ENCODE data around the gene KLHL26.
"Not testable (repeated sequence)": the region's sequence is repeated elsewhere in the genome, so short reads cannot be mapped to it uniquely, and the experiment has no call there.

The KLHL26 gene

GRCh38 chr19:18600692-18601397 is 36.0 kb upstream of the KLHL26 start:
- not testable (repeated sequence) for DNase-seq (ENCODE audit: extremely low read depth in 1 of 2, low read depth in 1 of 2)

DNA sequence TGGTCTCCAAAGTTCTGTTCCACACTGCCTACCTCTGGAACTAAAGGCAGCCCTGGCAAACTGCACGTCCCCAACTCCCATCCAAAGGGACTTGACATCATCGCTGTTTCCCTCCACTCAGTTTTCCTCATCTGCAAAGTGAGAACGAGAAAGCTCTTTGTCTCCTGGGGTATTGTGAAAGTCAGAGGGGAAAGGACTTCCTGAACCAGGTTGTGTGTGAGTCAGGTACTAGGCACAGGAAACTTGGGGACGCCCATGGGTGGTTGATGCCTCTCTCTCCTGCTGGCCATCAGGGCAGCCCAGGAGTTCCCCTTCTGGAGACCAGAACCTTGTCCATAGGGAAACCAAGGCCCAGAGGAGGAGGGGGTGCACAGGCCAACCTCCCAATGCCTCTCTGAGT is 35.0 kb upstream of the KLHL26 start:
- no peak for DNase-seq (ENCODE audit: extremely low read depth in 1 of 2, low read depth in 1 of 2)

DNA sequence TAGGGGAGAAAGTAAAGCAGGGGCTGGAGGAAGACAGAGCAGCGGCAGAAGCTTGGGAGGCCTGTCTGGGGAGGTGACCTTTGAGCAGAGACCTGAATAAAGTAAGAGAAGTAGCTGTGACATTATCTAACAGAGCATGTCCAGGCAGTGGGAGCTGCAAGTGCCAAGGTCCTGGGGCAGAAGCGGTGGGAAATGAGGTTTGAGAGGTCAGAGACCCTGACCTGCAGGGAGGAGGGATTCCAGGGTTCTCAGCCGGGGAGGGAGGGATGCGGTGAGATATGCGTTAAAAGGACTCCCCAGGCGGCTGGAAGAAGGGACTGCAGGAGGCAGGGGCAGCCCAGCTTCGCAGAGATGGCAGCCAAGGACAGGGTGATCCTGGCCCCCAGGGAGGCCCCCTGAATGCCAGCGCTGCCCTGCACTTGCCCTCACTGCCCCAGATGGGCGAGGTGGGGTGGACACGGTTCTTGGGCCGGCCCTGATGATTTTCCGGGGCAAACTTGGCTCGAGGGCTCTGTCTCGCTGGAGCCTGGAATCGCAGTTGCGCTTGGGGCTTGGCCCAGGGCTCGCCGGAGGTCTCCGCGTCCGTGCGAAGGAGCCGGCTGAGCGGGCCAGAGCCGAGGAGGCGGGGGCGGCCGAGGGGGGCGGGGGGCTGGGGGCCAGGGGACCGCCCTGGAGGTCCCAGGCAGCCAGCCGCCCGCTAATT is 33.4 kb upstream of the KLHL26 start:
- no peak for DNase-seq (ENCODE audit: extremely low read depth in 1 of 2, low read depth in 1 of 2)

DNA sequence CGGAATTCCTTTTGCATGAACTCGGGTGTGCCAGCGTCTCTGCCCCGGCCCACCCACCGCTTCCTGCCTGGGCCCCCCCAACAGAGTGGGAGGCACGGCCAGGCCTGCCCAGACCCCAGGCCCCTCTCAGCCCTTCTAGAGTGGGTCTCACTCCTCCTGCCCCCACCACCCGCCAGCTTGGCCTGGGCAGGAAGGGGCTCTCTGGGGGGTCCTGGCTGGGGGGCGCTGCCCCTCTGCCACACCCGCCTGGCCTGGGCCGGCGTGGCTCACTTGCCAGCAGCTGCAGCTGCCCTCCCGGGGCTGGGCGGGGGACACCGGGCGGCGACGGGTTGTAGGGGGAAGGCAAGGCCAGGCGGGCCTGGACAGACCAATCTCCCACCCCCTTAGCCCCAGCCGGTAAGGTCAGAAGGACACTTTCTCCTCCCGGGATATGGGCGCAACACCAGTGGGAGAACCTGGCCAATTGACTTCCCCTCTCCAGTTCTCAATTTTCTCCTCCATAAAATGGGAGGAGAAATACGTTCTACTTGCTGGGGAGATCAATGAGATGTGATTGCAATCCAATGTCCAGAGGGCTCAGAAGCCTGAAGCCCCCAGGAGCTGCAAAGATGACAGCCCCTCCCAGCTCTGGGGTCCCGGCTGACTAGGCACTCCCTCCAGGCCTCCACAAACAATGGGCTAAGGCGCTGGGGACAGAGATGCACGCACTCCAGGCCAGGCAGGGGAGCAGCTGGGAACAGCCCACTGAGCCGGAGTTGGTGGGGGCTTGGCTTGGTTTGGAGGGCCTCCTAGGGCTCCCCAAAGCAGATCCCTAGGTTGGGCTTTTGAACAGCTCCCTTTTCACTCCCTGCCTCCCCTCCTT is 32.6 kb upstream of the KLHL26 start:
- DNase-seq (ENCODE audit: extremely low read depth in 1 of 2, low read depth in 1 of 2), result no peak

DNA sequence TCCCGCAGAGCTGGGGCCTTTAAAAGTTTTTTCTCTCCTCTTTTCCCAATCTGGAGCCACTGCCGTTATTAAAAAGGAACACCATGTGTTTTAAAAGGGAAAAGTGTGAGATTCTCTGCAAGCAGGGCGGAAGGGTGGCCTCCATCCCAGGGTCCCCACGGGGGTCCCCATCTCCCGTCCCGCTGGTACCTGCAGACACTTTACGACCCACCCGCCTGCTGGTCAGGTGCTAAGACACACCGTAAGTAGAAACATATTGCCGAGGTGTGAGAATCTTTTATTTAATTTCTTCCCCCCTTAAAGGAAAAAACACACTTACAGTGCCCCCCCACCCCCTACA is 32.0 kb upstream of the KLHL26 start:
- DNase-seq (ENCODE audit: extremely low read depth in 1 of 2, low read depth in 1 of 2), result no peak

- no peak for DNase-seq (ENCODE audit: extremely low read depth in 1 of 2, low read depth in 1 of 2)
These were observed 31.7 kb upstream of the KLHL26 start for GRCh38 chr19:18605196-18605545.

GRCh38 chr19:18605546-18606280 is 31.1 kb upstream of the KLHL26 start:
- no peak for DNase-seq (ENCODE audit: extremely low read depth in 1 of 2, low read depth in 1 of 2)

- DNase-seq (ENCODE audit: extremely low read depth in 1 of 2, low read depth in 1 of 2), result no peak
These were observed 30.3 kb upstream of the KLHL26 start, which contains the start of gene CRLF1 for GRCh38 chr19:18606281-18607225. CRLF1 (minus strand) TSS chr19:18606799; CDS start chr19:18606656, 143 bp downstream.

DNA sequence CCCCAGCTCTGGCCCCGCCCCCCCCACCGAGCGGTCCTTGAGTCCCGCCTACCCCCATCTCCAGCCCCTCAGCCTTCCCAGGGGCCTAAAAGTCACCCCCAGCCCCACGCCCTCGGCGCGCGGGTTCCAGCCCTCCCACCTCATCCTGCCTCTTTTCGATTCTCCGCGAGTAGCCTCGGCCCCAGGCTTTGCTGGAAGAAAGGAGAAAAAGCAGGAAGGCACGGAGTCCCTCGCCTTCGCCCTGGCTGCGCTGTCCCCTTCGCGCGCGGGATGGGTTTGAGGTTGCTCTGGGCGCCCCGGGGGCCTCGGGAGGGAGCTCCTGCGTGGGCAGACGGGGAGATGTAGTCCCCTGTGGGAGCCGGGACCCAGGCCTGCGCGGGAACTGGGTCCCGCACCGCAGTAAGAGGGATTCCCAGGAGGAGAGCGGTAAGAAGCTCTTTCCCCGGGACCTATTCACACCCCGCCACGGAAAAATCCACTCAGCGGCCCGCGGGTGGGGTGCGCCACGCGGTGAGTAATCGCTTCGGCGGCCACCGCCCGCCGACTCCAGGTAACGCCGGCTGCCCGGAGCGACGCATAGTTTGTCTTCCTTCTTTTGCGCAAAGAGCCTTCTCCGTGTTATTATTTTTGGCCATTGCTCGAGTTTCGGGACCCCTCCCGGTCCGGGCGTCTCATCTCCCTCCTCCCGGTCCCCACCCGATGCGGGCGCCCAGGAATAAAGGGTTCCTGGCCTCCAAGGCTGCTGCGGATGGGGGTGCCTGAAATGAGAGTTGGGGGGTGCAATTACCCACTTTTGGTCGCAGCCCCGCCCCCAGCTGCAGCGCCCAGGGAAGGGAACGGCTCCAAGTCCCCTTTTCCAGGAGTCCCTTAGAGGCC is 29.4 kb upstream of the KLHL26 start:
- DNase-seq (ENCODE audit: extremely low read depth in 1 of 2, low read depth in 1 of 2), result no peak

DNA sequence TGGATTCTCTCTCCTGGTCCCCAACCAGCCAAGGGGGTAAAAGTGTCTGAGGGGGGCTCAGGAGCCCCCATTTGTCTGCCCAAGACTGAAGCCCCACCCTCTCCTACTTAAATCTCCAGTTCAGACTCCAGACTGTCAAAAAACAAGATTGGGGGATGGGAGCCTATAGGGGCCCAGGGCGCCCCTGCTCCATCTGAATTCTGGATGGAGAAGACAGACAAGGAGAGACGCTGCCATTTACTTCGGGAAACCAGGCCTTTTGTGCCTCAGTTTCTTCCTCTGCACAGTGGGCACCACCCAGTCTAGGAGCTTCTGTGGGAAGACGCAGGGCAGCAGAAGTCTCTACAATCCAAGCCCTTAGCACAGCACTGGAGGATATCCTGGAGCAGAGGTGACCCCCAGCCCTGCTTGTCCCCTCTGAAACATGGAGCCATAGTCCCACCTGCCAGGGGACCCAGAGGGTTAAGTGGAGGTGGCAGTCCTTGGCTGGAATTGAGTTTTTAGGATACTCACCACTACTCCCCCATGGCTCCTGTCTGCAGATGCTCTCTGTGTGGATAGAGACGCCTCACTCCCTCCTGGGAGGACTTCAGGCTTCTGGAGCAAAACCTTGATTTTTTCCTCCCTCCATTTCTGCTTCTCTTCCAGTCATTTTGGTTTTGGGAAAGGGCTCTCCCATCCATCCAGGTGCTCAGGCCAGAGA is 28.6 kb upstream of the KLHL26 start:
- DNase-seq (ENCODE audit: extremely low read depth in 1 of 2, low read depth in 1 of 2), result no peak

- no peak for DNase-seq (ENCODE audit: extremely low read depth in 1 of 2, low read depth in 1 of 2)
These were observed 27.8 kb upstream of the KLHL26 start for GRCh38 chr19:18608805-18609716.

DNA sequence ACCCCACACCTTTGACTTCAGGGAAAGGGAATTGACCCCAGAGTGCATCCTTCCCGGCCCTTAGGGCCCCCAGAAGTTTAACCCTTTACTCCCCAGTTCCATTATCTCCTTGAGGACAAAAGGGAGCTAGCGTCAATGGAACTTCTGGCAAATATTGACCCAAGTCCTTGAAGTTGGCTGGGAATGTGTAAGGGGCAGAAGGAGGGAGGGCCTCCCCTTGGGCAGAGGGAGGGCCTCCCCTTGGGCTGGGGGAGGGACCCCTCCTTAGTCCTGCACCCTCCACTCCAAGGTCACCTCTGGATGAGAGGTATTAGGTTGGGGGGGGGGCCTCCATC is 27.1 kb upstream of the KLHL26 start:
- no peak for DNase-seq (ENCODE audit: extremely low read depth in 1 of 2, low read depth in 1 of 2)

- no peak for DNase-seq (ENCODE audit: extremely low read depth in 1 of 2, low read depth in 1 of 2)
These were observed 26.6 kb upstream of the KLHL26 start for GRCh38 chr19:18610245-18610555.

GRCh38 chr19:18610556-18611326 is 26.1 kb upstream of the KLHL26 start:
- DNase-seq (ENCODE audit: extremely low read depth in 1 of 2, low read depth in 1 of 2), result no peak

DNA sequence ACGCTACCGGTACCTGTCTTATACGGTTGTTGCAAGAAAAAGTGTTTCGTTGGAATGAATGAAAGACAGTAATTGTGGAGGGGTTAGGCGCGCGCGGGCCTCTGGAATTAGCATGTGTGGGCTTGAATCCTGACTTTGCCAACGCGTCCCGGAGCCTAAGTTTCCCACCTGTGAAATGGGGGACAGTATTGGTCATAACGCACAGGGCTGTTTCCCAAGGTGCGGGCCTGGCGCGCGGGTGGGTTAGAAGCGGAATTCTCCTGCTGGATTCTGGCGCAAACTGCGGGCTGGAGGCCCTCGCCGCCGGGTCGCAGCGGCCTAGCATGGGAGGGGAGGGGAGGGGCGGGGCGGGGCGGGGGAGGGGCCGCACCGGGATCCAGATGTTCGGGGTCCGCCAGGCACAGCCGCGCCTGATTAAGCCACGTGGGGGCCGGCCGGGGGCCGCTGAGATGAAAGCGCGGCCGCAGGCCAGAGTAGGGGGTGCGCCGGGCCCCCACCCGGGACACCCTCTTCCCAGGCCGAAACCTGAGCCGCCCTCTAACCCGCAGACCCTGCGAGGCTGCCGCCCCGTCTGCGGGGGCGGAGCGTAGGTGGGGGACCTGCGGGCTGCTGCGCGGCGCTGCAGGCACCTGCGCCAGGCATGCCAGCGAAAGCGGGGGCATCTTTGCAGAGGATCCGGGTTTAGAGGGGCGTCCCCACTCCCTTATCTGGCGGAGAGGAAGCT is 25.3 kb upstream of the KLHL26 start:
- no peak for DNase-seq (ENCODE audit: extremely low read depth in 1 of 2, low read depth in 1 of 2)

- DNase-seq (ENCODE audit: extremely low read depth in 1 of 2, low read depth in 1 of 2), result no peak
These were observed 24.6 kb upstream of the KLHL26 start for GRCh38 chr19:18612051-18612771.
